ENCODE data around the gene NELL1.

NELL1 gene

DNA sequence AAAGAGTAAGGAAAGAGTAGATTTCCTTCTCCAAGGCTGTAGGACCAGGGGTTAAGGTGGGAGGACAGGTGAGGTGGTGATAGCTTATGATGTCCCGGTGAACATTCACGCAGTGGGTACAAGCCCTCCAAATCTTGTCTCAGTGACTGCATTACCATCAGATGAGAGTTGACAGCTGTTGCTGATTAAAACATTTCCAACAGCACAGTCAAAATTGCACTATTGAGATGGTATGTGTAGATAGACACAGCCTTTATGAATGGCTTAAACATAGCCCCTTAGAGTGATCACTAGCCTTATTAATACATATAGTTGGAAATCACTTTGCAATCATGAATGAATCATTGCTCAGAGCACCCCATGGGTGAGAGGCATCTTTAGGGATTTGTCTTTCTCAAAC is 7.3 kb downstream of the NELL1 start:
- H3K36me3 Mint-ChIP-seq, result no peaks in the 10 kb centered on the region
- DNase-seq (ENCODE audit: low spot score in 2 of 2) (no peak), ATAC-seq (ENCODE audit: low read depth) (no peak)
- no peak overlapping the region for H3K4me3 Mint-ChIP-seq
- no peaks in the 10 kb centered on the region for H3K9me3 Mint-ChIP-seq
- H3K4me1 Mint-ChIP-seq, result no peaks in the 10 kb centered on the region
- H3K27ac Mint-ChIP-seq, result no peak overlapping the region
- H3K27me3 Mint-ChIP-seq, result peaks cover 7% of the 10 kb centered on the region

DNA sequence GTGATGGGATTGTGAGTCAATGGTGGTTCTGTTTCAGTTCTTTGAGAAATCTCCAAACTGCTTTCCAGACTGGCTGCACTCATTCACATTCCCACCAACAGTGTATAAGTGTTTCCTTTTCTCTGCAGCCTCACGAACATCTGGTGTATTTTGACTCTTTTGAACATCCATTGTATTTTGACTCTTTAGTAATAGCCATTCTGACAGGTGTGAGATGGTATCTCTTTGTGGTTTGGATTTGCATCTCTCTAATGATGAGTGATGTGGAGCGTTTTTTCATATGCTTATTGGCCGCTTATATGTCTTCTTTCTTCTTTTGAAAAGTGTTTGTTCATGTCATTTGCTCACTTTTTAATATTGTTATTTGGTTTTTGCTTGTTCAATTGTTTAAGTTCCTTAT is 19.4 kb downstream of the NELL1 start:
- H3K27ac Mint-ChIP-seq, result no peak overlapping the region
- no peaks in the 10 kb centered on the region for H3K9me3 Mint-ChIP-seq
- no peak for ATAC-seq (ENCODE audit: low read depth)
- no peaks in the 10 kb centered on the region for H3K4me1 Mint-ChIP-seq
- H3K4me3 Mint-ChIP-seq, result no peak overlapping the region
- no peak for DNase-seq (ENCODE audit: low spot score in 2 of 2)
- H3K36me3 Mint-ChIP-seq, result no peaks in the 10 kb centered on the region
- no peaks in the 10 kb centered on the region for H3K27me3 Mint-ChIP-seq

DNA sequence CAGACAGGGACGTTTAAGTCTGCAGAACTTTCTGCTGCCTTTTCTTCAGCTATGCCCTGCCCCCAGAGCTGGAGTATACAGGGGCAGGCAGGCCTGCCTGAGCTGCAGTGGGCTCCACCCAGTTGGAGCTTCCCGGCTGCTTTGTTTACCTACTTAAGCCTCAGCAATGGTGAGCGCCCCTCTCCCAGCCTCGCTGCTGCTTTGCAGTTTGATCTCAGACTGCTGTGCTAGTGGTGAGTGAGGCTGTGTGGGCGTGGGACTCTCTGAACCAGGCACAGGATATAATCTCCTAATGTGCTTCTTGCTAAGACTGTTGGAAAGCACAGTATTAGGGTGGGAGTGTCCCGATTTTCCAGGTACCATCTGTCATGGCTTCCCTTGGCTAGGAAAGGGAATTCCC is 38.5 kb downstream of the NELL1 start:
- Mint-ChIP-seq H3K4me1 (no peaks in the 10 kb centered on the region), H3K36me3 (no peaks in the 10 kb centered on the region), H3K9me3 (peaks cover 9% of the 10 kb centered on the region), H3K4me3 (no peak overlapping the region), H3K27me3 (no peaks in the 10 kb centered on the region), H3K27ac (no peak overlapping the region)
- no peak for DNase-seq (ENCODE audit: low spot score in 2 of 2)
- ATAC-seq (ENCODE audit: low read depth), result no peak

DNA sequence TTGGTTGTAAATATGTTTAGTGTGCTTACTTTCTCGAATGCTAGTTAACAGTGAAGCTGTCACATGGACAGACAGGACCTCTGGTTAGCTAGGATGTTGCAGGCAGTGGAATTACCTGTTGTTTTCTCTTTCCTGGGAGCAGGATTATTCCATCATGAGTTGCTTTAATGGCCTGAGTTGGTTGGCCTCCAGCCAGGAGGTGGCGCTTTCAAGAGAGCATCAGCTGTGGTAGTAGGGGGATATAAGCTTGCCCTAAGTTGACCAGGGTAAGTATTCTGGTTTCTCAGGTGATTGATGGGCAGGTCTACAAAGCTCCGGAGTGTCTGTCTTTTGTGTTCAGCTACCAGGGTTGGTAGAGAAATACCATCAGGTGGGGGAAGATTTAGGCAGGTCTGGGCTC is 43.5 kb downstream of the NELL1 start:
- no peaks in the 10 kb centered on the region for H3K36me3 Mint-ChIP-seq
- no peak for ATAC-seq (ENCODE audit: low read depth)
- H3K4me1 Mint-ChIP-seq, result no peaks in the 10 kb centered on the region
- no peak overlapping the region for H3K27ac Mint-ChIP-seq
- H3K4me3 Mint-ChIP-seq, result no peak overlapping the region
- no peak for DNase-seq (ENCODE audit: low spot score in 2 of 2)
- peaks cover 1% of the 10 kb centered on the region for H3K9me3 Mint-ChIP-seq
- no peaks in the 10 kb centered on the region for H3K27me3 Mint-ChIP-seq

DNA sequence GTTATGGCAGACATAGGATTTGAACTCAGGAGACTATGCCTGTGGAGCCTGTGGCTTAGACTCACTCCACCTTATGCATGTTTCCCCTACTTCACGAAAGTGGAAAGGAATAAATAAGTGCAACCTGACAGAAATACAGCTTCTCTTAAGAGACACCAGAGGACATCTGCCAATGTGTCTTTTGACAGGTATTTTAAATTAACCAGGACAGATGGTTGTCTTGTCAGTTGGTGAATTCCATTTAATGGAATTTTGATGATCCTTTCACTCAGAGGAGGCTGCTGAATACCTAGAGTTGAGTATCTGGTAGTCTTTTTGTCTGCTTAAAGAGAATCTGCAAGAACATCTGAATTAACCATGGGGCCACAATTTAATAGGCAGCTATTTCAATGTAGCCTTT is 46.1 kb downstream of the NELL1 start:
- H3K36me3 Mint-ChIP-seq, result no peaks in the 10 kb centered on the region
- H3K9me3 Mint-ChIP-seq, result no peaks in the 10 kb centered on the region
- H3K4me3 Mint-ChIP-seq, result no peak overlapping the region
- DNase-seq (ENCODE audit: low spot score in 2 of 2) (no peak), ATAC-seq (ENCODE audit: low read depth) (no peak)
- no peaks in the 10 kb centered on the region for H3K4me1 Mint-ChIP-seq
- H3K27ac Mint-ChIP-seq, result no peak overlapping the region
- H3K27me3 Mint-ChIP-seq, result no peaks in the 10 kb centered on the region

- no peaks in the 10 kb centered on the region for H3K36me3 Mint-ChIP-seq
- DNase-seq (ENCODE audit: low spot score in 2 of 2) (no peak), ATAC-seq (ENCODE audit: low read depth) (no peak)
- no peaks in the 10 kb centered on the region for H3K27me3 Mint-ChIP-seq
- no peaks in the 10 kb centered on the region for H3K9me3 Mint-ChIP-seq
- no peak overlapping the region for H3K27ac Mint-ChIP-seq
- H3K4me1 Mint-ChIP-seq, result no peaks in the 10 kb centered on the region
- no peak overlapping the region for H3K4me3 Mint-ChIP-seq
These were observed 46.5 kb downstream of the NELL1 start for GRCh38 chr11:20715931-20716330.

DNA sequence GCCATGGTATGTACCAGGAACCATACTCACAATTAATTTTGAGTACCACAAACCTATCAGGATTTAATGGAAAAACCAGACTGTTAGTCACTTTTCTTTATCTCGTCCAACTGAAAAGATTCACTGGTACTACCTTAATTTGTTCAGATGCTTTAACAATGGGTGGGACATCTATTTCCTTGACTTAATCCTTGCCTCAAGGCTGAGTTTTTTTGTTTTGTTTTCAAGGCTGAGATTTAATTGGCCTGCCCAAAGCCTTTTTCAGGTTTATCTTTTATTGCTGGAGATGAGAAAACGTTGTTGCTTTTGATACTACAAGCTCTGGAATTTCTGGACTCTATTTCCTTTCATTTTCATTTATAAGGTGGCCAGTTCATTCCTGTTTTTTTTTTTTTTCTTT is 50.4 kb downstream of the NELL1 start:
- DNase-seq (ENCODE audit: low spot score in 2 of 2), result no peak
- no peaks in the 10 kb centered on the region for H3K4me1 Mint-ChIP-seq
- ATAC-seq (ENCODE audit: low read depth), result no peak
- H3K9me3 Mint-ChIP-seq, result peaks cover 7% of the 10 kb centered on the region
- H3K4me3 Mint-ChIP-seq, result no peak overlapping the region
- H3K36me3 Mint-ChIP-seq, result no peaks in the 10 kb centered on the region
- H3K27me3 Mint-ChIP-seq, result no peaks in the 10 kb centered on the region
- no peak overlapping the region for H3K27ac Mint-ChIP-seq

DNA sequence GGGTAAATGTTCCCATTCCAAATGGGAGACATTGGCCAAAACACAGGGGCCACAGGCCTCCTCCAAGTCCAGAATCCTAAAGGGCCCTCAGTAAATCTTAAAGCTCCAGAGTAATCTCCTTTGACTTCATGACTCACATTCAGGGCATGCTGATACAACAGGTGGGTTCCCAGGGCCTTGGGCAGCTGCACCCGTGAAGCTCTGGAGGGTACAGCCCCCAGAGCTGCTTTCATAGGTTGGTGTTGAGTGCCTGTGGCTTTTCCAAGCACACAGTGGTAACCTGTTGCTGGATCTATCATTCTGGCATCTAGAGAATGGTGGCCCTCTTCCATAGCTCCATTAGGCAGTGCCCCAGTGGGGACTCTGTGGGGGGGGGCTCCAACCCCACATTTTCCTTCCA is 54.0 kb downstream of the NELL1 start:
- Mint-ChIP-seq H3K27me3 (no peaks in the 10 kb centered on the region), H3K9me3 (peaks cover 12% of the 10 kb centered on the region), H3K4me3 (no peak overlapping the region), H3K36me3 (no peaks in the 10 kb centered on the region), H3K27ac (no peak overlapping the region), H3K4me1 (no peaks in the 10 kb centered on the region)
- ATAC-seq (ENCODE audit: low read depth) (no peak), DNase-seq (ENCODE audit: low spot score in 2 of 2) (no peak)

GRCh38 chr11:20729597-20730105 is 60.3 kb downstream of the NELL1 start:
- no peak for DNase-seq (ENCODE audit: low spot score in 2 of 2)
- H3K36me3 Mint-ChIP-seq, result no peaks in the 10 kb centered on the region
- no peaks in the 10 kb centered on the region for H3K27me3 Mint-ChIP-seq
- H3K4me3 Mint-ChIP-seq, result no peak overlapping the region
- no peak overlapping the region for H3K27ac Mint-ChIP-seq
- H3K4me1 Mint-ChIP-seq, result no peaks in the 10 kb centered on the region
- ATAC-seq (ENCODE audit: low read depth), result no peak
- peaks cover 9% of the 10 kb centered on the region for H3K9me3 Mint-ChIP-seq

DNA sequence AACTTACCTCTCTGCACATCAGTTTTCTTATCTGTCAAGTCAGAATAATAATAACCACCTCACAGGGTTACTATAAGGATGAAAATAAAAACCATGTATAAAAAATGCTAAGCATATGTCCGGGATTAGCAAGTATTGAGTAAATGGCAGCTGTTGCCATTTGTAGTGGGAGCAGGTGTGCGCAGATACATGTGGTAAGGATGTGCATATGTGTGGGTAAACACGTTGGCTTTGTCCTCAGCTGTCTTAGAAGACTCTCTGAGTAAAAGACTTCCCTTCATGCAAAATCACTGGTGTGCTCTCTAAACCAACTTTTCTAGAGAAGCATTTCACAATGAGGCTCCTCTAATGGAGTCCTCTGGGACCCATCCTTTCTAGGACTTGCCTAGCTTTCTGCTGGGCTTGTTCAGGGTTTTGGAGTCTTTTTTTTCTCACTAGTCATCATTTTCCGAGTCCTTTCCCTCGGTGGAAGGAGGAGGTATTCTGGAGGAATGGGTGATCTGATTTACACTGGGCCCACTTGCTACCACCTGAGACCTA is 62.4 kb downstream of the NELL1 start:
- no peak for ATAC-seq (ENCODE audit: low read depth)
- Mint-ChIP-seq H3K27me3 (no peaks in the 10 kb centered on the region), H3K4me3 (no peak overlapping the region), H3K9me3 (peaks cover 6% of the 10 kb centered on the region), H3K27ac (no peak overlapping the region), H3K36me3 (no peaks in the 10 kb centered on the region), H3K4me1 (no peaks in the 10 kb centered on the region)
- no peak for DNase-seq (ENCODE audit: low spot score in 2 of 2)

GRCh38 chr11:20739107-20739506 is 69.7 kb downstream of the NELL1 start:
- no peaks in the 10 kb centered on the region for H3K36me3 Mint-ChIP-seq
- H3K4me3 Mint-ChIP-seq, result no peak overlapping the region
- H3K9me3 Mint-ChIP-seq, result peaks cover 6% of the 10 kb centered on the region
- DNase-seq (ENCODE audit: low spot score in 2 of 2) (no peak), ATAC-seq (ENCODE audit: low read depth) (no peak)
- no peaks in the 10 kb centered on the region for H3K4me1 Mint-ChIP-seq
- no peak overlapping the region for H3K27ac Mint-ChIP-seq
- H3K27me3 Mint-ChIP-seq, result peaks cover 2% of the 10 kb centered on the region

GRCh38 chr11:20739577-20739976 is 70.2 kb downstream of the NELL1 start:
- Mint-ChIP-seq H3K4me1 (no peaks in the 10 kb centered on the region), H3K9me3 (peaks cover 6% of the 10 kb centered on the region), H3K27ac (no peak overlapping the region), H3K4me3 (no peak overlapping the region), H3K27me3 (peaks cover 2% of the 10 kb centered on the region), H3K36me3 (no peaks in the 10 kb centered on the region)
- ATAC-seq (ENCODE audit: low read depth) (no peak), DNase-seq (ENCODE audit: low spot score in 2 of 2) (no peak)

DNA sequence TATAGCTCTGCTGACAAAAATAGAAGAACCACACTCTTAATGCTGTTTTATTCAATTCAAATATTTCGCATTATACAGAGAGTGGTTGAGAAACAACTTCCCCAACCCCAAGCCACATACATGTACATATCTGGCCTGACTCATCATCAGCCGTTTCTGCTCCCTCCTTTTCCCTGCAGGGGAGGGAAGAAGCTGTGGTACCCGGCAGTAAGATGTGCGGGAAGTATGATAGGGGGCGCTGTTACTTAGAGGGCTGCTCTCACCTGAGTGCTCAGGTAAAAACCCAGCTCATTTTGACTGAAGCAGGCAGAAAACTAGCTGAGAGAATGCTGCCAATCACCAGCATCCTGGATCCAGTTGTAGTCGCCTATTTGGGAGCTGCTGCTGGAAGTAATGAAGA is 85.5 kb downstream of the NELL1 start:
- Mint-ChIP-seq H3K36me3 (no peaks in the 10 kb centered on the region), H3K27ac (no peak overlapping the region), H3K9me3 (peaks cover 3% of the 10 kb centered on the region), H3K4me1 (no peaks in the 10 kb centered on the region), H3K27me3 (no peaks in the 10 kb centered on the region), H3K4me3 (no peak overlapping the region)
- DNase-seq (ENCODE audit: low spot score in 2 of 2) (no peak), ATAC-seq (ENCODE audit: low read depth) (no peak)

GRCh38 chr11:20759541-20759940 is 90.2 kb downstream of the NELL1 start:
- no peak overlapping the region for H3K27ac Mint-ChIP-seq
- no peaks in the 10 kb centered on the region for H3K27me3 Mint-ChIP-seq
- DNase-seq (ENCODE audit: low spot score in 2 of 2), result no peak
- no peaks in the 10 kb centered on the region for H3K4me1 Mint-ChIP-seq
- no peak for ATAC-seq (ENCODE audit: low read depth)
- H3K4me3 Mint-ChIP-seq, result no peak overlapping the region
- no peaks in the 10 kb centered on the region for H3K36me3 Mint-ChIP-seq
- peaks cover 6% of the 10 kb centered on the region for H3K9me3 Mint-ChIP-seq

DNA sequence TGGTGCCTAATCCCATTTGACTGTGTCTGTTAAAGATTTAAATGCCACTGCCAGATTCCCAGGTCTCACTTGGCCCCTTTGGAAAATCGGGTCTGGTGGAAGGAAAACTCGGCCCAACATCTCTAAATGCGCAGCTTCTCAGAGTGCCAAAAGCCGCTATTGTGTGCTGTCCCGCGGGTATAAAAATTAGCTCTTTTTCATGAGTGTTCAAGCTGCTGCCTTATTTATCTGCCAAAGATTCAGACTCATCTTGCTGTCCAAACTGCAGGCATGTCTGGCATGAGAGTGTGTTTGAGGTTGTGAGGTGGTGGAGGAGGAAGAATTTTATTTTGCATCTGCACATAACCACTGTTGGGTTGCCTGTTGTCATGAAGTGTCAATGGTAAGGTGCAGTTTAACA is 91.4 kb downstream of the NELL1 start:
- DNase-seq (ENCODE audit: low spot score in 2 of 2), result no peak
- Mint-ChIP-seq H3K27me3 (no peaks in the 10 kb centered on the region), H3K27ac (no peak overlapping the region), H3K36me3 (no peaks in the 10 kb centered on the region), H3K9me3 (peaks cover 6% of the 10 kb centered on the region), H3K4me3 (no peak overlapping the region), H3K4me1 (no peaks in the 10 kb centered on the region)
- no peak for ATAC-seq (ENCODE audit: low read depth)
